Mesenchymal stem cell (in vitro differentiated cells and primary cell): ENCODE results near the gene PITPNB.

Experiments used
- DNase-seq: peaks from one replicate; pipeline ENCODE4 v3.0.0-alpha.2; 2013
- H2AFZ ChIP-seq: one replicate; pipeline ENCODE4 v1.6.1; 2013; ENCODE audit warnings: low read depth, mild to moderate bottlenecking, control low read depth, inconsistent platforms, low read length, moderate library complexity
- H2AK5ac ChIP-seq: 2 replicates; pipeline ENCODE4 v1.6.1; 2013; ENCODE audit warnings: low read length, moderate library complexity, mild to moderate bottlenecking, inconsistent platforms; ENCODE audit not compliant: severe bottlenecking
- H2BK120ac ChIP-seq: one replicate; pipeline ENCODE4 v1.6.1; 2013; ENCODE audit warnings: low read depth, mild to moderate bottlenecking, inconsistent platforms, low read length, moderate library complexity
- H2BK12ac ChIP-seq, 2 experiments: one replicate each; pipeline ENCODE4 v1.6.1; 2013; ENCODE audit warnings: inconsistent platforms in 2 of 2, low read length in 2 of 2, mild to moderate bottlenecking in 2 of 2, moderate library complexity in 2 of 2, control low read depth in 1 of 2
- H2BK15ac ChIP-seq: one replicate; pipeline ENCODE4 v1.6.1; 2013; ENCODE audit warnings: mild to moderate bottlenecking, low read depth, inconsistent platforms; ENCODE audit not compliant: poor library complexity, severe bottlenecking
- H2BK5ac ChIP-seq: 2 replicates; pipeline ENCODE4 v1.6.1; 2013; ENCODE audit warnings: low read depth, mild to moderate bottlenecking, low read length, control low read depth, inconsistent platforms; ENCODE audit not compliant: poor library complexity, severe bottlenecking
- H3K14ac ChIP-seq, 2 experiments: one replicate each; pipeline ENCODE4 v1.6.1; 2013; ENCODE audit warnings: inconsistent platforms in 2 of 2, low read length in 2 of 2, control low read depth in 1 of 2, mild to moderate bottlenecking in 1 of 2, moderate library complexity in 1 of 2
- H3K18ac ChIP-seq, 2 experiments: one replicate each; pipeline ENCODE4 v1.6.1; 2013; ENCODE audit warnings: inconsistent platforms in 2 of 2, low read length in 2 of 2, control low read depth in 1 of 2, low read depth in 1 of 2, mild to moderate bottlenecking in 1 of 2
- H3K23ac ChIP-seq, 2 experiments: one replicate each; pipeline ENCODE4 v1.6.1; 2013; ENCODE audit warnings: inconsistent platforms in 2 of 2, low read length in 2 of 2, mild to moderate bottlenecking in 2 of 2, moderate library complexity in 2 of 2, control low read depth in 1 of 2
- H3K27ac ChIP-seq: 2 replicates; pipeline ENCODE4 v1.5.1; 2013; ENCODE audit warnings: mild to moderate bottlenecking, moderate library complexity, low read length, control low read depth, inconsistent platforms; ENCODE audit not compliant: poor library complexity, severe bottlenecking
- H3K27me3 ChIP-seq, 2 experiments: 2 replicates each; pipeline versions ENCODE4 v1.6.1 to v1.7.0; 2013; ENCODE audit warnings: low read length in 2 of 2, mild to moderate bottlenecking in 2 of 2, moderate library complexity in 2 of 2, control low read depth in 1 of 2, inconsistent platforms in 1 of 2; ENCODE audit not compliant: control insufficient read depth in 1 of 2, insufficient read depth in 1 of 2
- H3K36me3 ChIP-seq, 2 experiments: 2 replicates each; pipeline versions ENCODE4 v1.6.1 to v1.7.0; 2013; ENCODE audit warnings: low read length in 2 of 2, control low read depth in 1 of 2, inconsistent platforms in 1 of 2, low read depth in 1 of 2, mild to moderate bottlenecking in 1 of 2; ENCODE audit not compliant: insufficient read depth in 2 of 2, control insufficient read depth in 1 of 2
- H3K4ac ChIP-seq, 2 experiments: one replicate each; pipeline ENCODE4 v1.6.1; 2013; ENCODE audit warnings: inconsistent platforms in 2 of 2, low read length in 2 of 2, mild to moderate bottlenecking in 2 of 2, moderate library complexity in 2 of 2, control low read depth in 1 of 2, low read depth in 1 of 2
- H3K4me1 ChIP-seq: 2 replicates; pipeline ENCODE4 v1.6.1; 2013; ENCODE audit warnings: low read depth, low read length, control low read depth; ENCODE audit not compliant: control insufficient read depth, insufficient read depth
- H3K4me2 ChIP-seq: 2 replicates; pipeline ENCODE4 v1.6.1; 2013; ENCODE audit warnings: low read length, mild to moderate bottlenecking, inconsistent platforms; ENCODE audit not compliant: poor library complexity, severe bottlenecking
- H3K4me3 ChIP-seq, 2 experiments: 2 replicates each; pipeline versions ENCODE4 v1.5.1 to v1.7.0; 2013; ENCODE audit warnings: low read length in 2 of 2, mild to moderate bottlenecking in 2 of 2, control low read depth in 1 of 2, low read depth in 1 of 2; ENCODE audit not compliant: insufficient read depth in 1 of 2
- H3K79me1 ChIP-seq: replicated peaks from 2 replicates; pipeline ENCODE4 v1.6.1; 2013; ENCODE audit warnings: mild to moderate bottlenecking, control low read depth, low read length, inconsistent platforms; ENCODE audit not compliant: poor library complexity, severe bottlenecking
- H3K9ac ChIP-seq: 2 replicates; pipeline ENCODE4 v1.7.0; 2013; ENCODE audit warnings: mild to moderate bottlenecking, low read length, moderate library complexity
- H3K9me3 ChIP-seq: 2 replicates; pipeline ENCODE4 v1.7.0; 2013; ENCODE audit warnings: mild to moderate bottlenecking, low read length; ENCODE audit not compliant: control insufficient read depth
- H4K8ac ChIP-seq: one replicate; pipeline ENCODE4 v1.6.1; 2013; ENCODE audit warnings: inconsistent platforms, mild to moderate bottlenecking, low read length, moderate library complexity
- H4K91ac ChIP-seq: one replicate; pipeline ENCODE4 v1.6.1; 2013; ENCODE audit warnings: mild to moderate bottlenecking, low read length, inconsistent platforms
- WGBS: methylation state at CpG from one replicate; pipeline ENCODE4 v1.1.7; 2013; ENCODE audit warnings: mixed read lengths; 5-methylcytosine and 5-hydroxymethylcytosine counted together

PITPNB gene

DNA sequence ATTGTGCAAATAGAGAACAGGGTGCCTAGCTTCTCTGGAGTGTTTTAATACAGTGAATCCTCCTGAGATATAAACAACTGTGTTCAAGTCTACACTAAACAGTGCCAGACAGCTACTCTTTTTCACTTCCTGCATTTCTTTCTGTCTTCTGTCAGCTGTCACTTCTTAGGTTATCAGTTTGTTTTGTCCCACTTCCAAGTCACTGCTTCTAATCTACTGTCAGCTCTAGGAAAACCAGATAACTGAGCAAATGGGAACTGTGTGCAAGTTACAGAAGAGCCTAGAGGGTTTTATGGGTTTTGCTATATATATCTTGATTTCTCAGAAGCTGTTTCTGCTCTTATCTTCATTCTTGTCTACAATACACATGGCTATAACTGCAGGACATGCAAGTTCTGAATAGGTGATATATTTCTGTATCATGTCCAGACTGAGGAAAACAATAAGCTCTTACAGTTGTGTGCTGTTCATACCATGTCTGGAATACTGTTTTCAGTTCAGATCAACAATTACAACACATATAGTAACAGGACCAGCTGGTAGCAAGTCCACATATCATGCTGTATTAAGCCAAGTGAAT lies 5.8 kb downstream of the PITPNB start:
- no peaks in the 10 kb centered on the region for H3K9me3 ChIP-seq
- H3K27ac ChIP-seq: no peak overlapping the region
- no peaks in the 10 kb centered on the region for H3K4me1 ChIP-seq
- H2BK15ac ChIP-seq: no peak overlapping the region
- no peak overlapping the region for H2AFZ ChIP-seq
- no peak overlapping the region for H4K8ac ChIP-seq
- H3K9ac ChIP-seq: no peak overlapping the region
- peaks cover 3% of the 10 kb centered on the region for H3K79me1 ChIP-seq
- no peak overlapping the region for H4K91ac ChIP-seq
- H3K23ac ChIP-seq: no peak overlapping the region
- no peak overlapping the region for H2AK5ac ChIP-seq
- H3K4ac ChIP-seq: no peak overlapping the region
- no peak overlapping the region for H3K18ac ChIP-seq
- no peak overlapping the region for H3K14ac ChIP-seq
- H3K4me2 ChIP-seq: no peak overlapping the region
- H3K4me3 ChIP-seq: no peak overlapping the region
- DNase-seq: peak; percentile 81
- no peak overlapping the region for H2BK120ac ChIP-seq
- H2BK12ac ChIP-seq: no peak overlapping the region
- no peaks in the 10 kb centered on the region for H3K27me3 ChIP-seq
- H3K36me3 ChIP-seq: peaks cover 7 to 42% of the 10 kb centered on the region in 2 experiments
- no peak overlapping the region for H2BK5ac ChIP-seq

DNA sequence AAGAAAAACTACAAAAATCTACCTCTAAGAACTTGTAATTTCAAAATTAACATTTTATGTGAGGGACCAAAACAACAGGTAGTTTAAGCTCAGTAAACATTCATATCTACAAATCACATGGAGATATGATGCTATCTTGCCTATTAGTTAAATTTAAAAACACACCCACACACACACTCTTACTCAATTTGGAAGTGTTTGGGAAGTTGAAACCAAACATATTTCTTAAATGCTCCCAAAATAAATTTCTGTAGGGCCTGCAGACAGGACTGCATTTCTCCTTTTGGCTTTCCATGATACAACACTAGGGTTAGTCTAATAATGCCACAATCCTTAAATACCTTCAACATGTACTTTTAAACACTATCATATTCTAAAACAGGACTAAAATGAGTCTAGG lies 7.0 kb downstream of the PITPNB start:
- Histone ChIP-seq H3K27ac (no peak overlapping the region), H2BK15ac (no peak overlapping the region), H2BK12ac (no peak overlapping the region), H4K91ac (no peak overlapping the region), H3K4ac (no peak overlapping the region), H3K4me3 (no peak overlapping the region), H3K27me3 (no peaks in the 10 kb centered on the region), H3K14ac (no peak overlapping the region), H3K23ac (no peak overlapping the region), H3K18ac (no peak overlapping the region), H2AFZ (no peak overlapping the region), H3K79me1 (peaks cover 10% of the 10 kb centered on the region), H2AK5ac (no peak overlapping the region), H2BK120ac (no peak overlapping the region), H4K8ac (no peak overlapping the region), H3K9me3 (no peaks in the 10 kb centered on the region), H2BK5ac (no peak overlapping the region), H3K36me3 (peaks cover 7 to 53% of the 10 kb centered on the region in 2 experiments), H3K4me2 (no peak overlapping the region), H3K9ac (no peak overlapping the region), H3K4me1 (no peaks in the 10 kb centered on the region)
- DNase-seq: no peak

DNA sequence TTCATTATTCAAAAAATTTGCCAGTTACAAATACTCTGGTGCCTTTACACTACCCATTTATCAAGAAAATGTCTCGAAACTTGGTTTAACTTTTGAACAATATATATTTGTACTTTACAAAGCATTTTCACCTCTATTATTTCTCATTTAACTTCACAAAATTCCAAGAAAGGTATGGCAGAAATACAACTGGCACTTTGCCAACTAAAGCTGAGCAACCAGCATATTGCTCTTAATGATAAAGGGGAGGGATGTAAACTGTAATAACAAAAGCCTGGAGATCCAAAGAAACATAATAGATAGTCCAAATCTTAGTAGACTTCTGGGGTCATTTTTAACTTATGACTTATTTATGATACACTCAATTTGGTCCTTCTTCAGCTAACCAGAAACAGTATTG lies 7.7 kb downstream of the PITPNB start:
- Histone ChIP-seq H3K14ac (no peak overlapping the region), H3K27ac (no peak overlapping the region), H3K4me3 (no peak overlapping the region), H2AFZ (no peak overlapping the region), H3K4me2 (no peak overlapping the region), H3K36me3 (peaks cover 7 to 61% of the 10 kb centered on the region in 2 experiments), H3K23ac (no peak overlapping the region), H3K18ac (no peak overlapping the region), H2BK15ac (no peak overlapping the region), H3K79me1 (peaks cover 14% of the 10 kb centered on the region), H3K4me1 (no peaks in the 10 kb centered on the region), H3K9me3 (no peaks in the 10 kb centered on the region), H3K9ac (no peak overlapping the region), H2BK120ac (no peak overlapping the region), H4K8ac (no peak overlapping the region), H2BK5ac (no peak overlapping the region), H2BK12ac (no peak overlapping the region), H4K91ac (no peak overlapping the region), H2AK5ac (no peak overlapping the region), H3K4ac (no peak overlapping the region), H3K27me3 (no peaks in the 10 kb centered on the region)
- 100% methylated on average over 1 of the region's 1 CpG for WGBS
- no peak for DNase-seq

- Histone ChIP-seq H4K91ac (no peak overlapping the region), H3K9ac (no peak overlapping the region), H2BK5ac (no peak overlapping the region), H3K36me3 (peaks cover 21 to 63% of the 10 kb centered on the region in 2 experiments), H3K4me1 (no peaks in the 10 kb centered on the region), H3K18ac (peak overlapping the region in 1 of 2 experiments; percentile 34), H3K4ac (no peak overlapping the region), H4K8ac (no peak overlapping the region), H3K79me1 (peaks cover 23% of the 10 kb centered on the region), H2BK15ac (no peak overlapping the region), H3K23ac (no peak overlapping the region), H2AFZ (no peak overlapping the region), H2AK5ac (no peak overlapping the region), H3K27ac (no peak overlapping the region), H3K27me3 (no peaks in the 10 kb centered on the region), H3K4me3 (no peak overlapping the region), H3K9me3 (no peaks in the 10 kb centered on the region), H2BK12ac (no peak overlapping the region), H2BK120ac (no peak overlapping the region), H3K4me2 (no peak overlapping the region), H3K14ac (no peak overlapping the region)
- DNase-seq: peak; percentile 47
- WGBS: 19% methylated on average over 2 of the region's 2 CpGs
These were observed 12.8 kb downstream of the PITPNB start for GRCh38 chr22:27906241-27906640.
